Memory B cell (primary cell): ENCODE results near the gene TP53TG3B.
"Not testable (repeated sequence)": the region's sequence is repeated elsewhere in the genome, so short reads cannot be mapped to it uniquely, and the experiment has no call there.

Experiments used
- ATAC-seq: fragments of 150-1000 bp; cut with Tn5 transposase; 2 replicates; pipeline ENCODE4 v1.10.0; 2021; ENCODE audit warnings: low read depth, mild to moderate bottlenecking, moderate library complexity
- DNase-seq, 2 donors: peaks; one replicate each; pipeline ENCODE4 v3.0.0; 2022; ENCODE audit warnings: low spot score in 2 of 2
- H3K27ac Mint-ChIP-seq: one replicate; pipeline ENCODE4 v1.8.0; 2022; ENCODE audit warnings: mild to moderate bottlenecking, moderate library complexity, mixed read lengths
- H3K27me3 Mint-ChIP-seq: one replicate; pipeline ENCODE4 v1.8.0; 2022; ENCODE audit warnings: mixed read lengths
- H3K36me3 Mint-ChIP-seq: one replicate; pipeline ENCODE4 v1.8.0; 2022; ENCODE audit warnings: mild to moderate bottlenecking, mixed read lengths
- H3K4me1 Mint-ChIP-seq: one replicate; pipeline ENCODE4 v1.8.0; 2022; ENCODE audit warnings: mixed read lengths
- H3K4me3 Mint-ChIP-seq: one replicate; pipeline ENCODE4 v1.8.0; 2022; ENCODE audit warnings: mild to moderate bottlenecking, moderate library complexity, mixed read lengths
- H3K9me3 Mint-ChIP-seq: one replicate; pipeline ENCODE4 v1.8.0; 2022; ENCODE audit warnings: mixed read lengths

The TP53TG3B gene

GRCh38 chr16:33360541-33360940 is at the start of gene TP53TG3B:
TSS of gene TP53TG3B (plus strand) at chr16:33360841. CDS start at chr16:33360909, 68 bp downstream.
- not testable (repeated sequence) for H3K27me3 Mint-ChIP-seq, ATAC-seq, H3K9me3 Mint-ChIP-seq, H3K4me1 Mint-ChIP-seq, DNase-seq, H3K4me3 Mint-ChIP-seq, H3K27ac Mint-ChIP-seq, H3K36me3 Mint-ChIP-seq

- H3K36me3 Mint-ChIP-seq, H3K9me3 Mint-ChIP-seq, H3K27me3 Mint-ChIP-seq, H3K4me3 Mint-ChIP-seq, ATAC-seq, H3K4me1 Mint-ChIP-seq, H3K27ac Mint-ChIP-seq: not testable (repeated sequence)
- DNase-seq: peak; percentile 35 to 59
Measured at GRCh38 chr16:33336226-33337012, 24.2 kb upstream of the TP53TG3B start.

GRCh38 chr16:33337627-33338542 is 22.8 kb upstream of the TP53TG3B start:
- H3K9me3 Mint-ChIP-seq: not testable (repeated sequence)

GRCh38 chr16:33338543-33338951 is 22.1 kb upstream of the TP53TG3B start:
- DNase-seq: peak; percentile 48 to 55
- H3K27me3 Mint-ChIP-seq, H3K27ac Mint-ChIP-seq, H3K36me3 Mint-ChIP-seq, H3K4me3 Mint-ChIP-seq, ATAC-seq, H3K4me1 Mint-ChIP-seq, H3K9me3 Mint-ChIP-seq: not testable (repeated sequence)

More at GRCh38 chr16:33337627-33338542, 22.8 kb upstream of the TP53TG3B start:
- not testable (repeated sequence) for H3K4me1 Mint-ChIP-seq, H3K27ac Mint-ChIP-seq, H3K36me3 Mint-ChIP-seq, H3K4me3 Mint-ChIP-seq, ATAC-seq, H3K27me3 Mint-ChIP-seq
- DNase-seq: peak; percentile 45 to 56

GRCh38 chr16:33339093-33340061 is 21.3 kb upstream of the TP53TG3B start:
- not testable (repeated sequence) for H3K27me3 Mint-ChIP-seq, H3K4me1 Mint-ChIP-seq, ATAC-seq, H3K4me3 Mint-ChIP-seq, H3K9me3 Mint-ChIP-seq, H3K27ac Mint-ChIP-seq, H3K36me3 Mint-ChIP-seq
- peak; percentile 37 to 56 for DNase-seq
